ENCODE data around the gene XCL2. TPM values are rescaled to one million over a fixed set of nuclear protein-coding genes. Genes with fewer than 3 reads are reported as not detected.

Gene XCL2
- polyA plus RNA-seq, 4 donors: 0.16 to 0.42 TPM; not detected in 2

DNA sequence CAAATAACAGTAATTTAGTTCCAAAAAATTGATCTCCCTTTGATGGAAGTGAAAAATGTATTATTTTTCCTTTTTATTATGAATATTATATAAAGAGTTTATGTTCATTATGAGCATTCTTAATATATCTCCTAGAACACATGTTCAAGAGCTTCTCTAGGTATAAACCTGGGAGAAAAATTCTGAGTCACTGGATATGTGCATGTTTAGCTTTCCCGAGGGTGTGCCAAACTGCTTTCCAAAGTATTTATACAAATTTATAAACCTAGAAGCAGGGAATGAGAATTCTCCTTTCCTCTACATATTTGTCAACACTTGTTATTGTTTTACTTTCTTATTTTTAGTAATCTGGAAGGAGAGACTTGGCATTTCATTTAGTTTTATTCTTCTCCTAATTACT, 25.0 kb downstream of the XCL2 start:
- no peak for DNase-seq (ENCODE audit: low read depth in 4 of 4, low spot score in 3 of 4)

DNA sequence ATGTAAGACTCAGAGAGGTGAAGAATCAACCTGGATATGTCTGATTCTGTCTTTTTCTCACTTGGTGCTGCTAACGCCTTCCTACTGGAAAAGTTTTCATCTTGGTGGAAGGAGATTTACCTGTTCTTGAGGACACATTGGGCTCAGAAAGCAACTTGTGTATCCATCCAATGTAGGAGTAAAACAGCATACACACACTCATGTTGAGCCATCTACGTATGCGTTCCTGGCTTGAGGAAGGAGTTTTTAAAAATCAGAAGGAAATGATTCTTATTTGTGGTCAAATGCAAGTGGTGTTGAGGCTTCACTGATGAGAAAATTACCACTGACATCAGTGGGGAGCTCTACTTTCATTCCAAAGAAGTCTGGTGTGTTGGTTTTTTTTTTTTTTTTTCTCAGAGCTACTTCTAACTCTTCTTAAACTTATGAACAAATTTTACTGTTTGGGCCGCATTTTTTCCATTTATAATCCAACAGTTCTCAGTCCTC, 25.6 kb downstream of the XCL2 start:
- no peak for DNase-seq (ENCODE audit: low read depth in 4 of 4, low spot score in 3 of 4)

DNA sequence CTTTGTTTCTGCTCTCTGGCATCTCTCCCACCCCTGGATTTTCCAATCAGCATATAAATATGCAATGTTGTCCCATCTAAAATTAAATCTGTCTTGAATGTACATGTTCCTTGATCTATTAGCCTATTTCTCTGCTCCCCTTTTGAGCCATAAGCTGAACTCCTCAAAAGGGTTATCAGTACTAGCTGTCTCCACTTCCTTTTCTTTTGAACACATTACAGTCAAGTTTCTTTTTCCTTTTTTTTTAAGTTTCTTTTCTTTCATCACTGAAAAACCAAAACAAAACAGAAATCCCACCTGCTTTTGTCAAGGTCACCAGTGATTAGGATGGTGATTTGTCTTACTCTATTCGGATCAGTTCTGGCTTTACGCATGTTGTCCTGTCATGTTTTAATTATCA, 29.3 kb downstream of the XCL2 start:
- DNase-seq (ENCODE audit: low read depth in 4 of 4, low spot score in 3 of 4): no peak

DNA sequence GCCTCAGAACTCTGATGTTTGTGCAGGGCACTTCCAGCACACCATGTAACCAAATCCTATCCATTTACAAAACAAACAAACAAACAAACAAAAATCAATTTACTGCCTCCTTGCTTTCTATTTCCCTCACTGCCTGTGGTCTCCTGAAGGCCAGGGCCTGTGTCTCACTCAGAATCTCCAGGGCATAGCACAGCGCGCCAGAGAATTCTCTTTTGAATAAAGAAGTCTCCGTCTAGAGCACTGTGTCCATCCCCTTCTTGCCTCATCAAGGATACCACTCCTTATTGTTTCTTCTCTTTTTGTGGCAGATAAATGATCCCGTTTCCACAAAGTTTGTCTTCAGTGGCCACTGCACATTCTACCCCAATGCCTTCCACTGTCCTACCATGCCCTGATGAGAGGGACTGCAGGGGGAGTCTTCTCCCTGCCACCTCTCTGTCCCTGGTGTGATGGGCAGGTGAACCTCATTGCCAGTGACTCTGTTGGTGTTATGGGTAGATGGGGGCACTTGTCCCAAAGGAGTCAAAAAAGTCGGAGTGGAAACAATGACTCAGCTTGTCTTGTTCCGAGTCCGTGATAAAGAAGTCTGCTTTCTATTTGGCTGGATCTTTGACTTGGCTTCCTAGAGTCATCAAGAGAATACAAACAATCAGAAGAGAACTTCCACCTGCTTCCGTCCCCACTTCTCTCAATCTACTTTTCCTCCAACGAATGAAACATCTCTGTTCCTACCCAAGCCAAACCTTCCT, 30.0 kb downstream of the XCL2 start:
- no peak for DNase-seq (ENCODE audit: low read depth in 4 of 4, low spot score in 3 of 4)

DNA sequence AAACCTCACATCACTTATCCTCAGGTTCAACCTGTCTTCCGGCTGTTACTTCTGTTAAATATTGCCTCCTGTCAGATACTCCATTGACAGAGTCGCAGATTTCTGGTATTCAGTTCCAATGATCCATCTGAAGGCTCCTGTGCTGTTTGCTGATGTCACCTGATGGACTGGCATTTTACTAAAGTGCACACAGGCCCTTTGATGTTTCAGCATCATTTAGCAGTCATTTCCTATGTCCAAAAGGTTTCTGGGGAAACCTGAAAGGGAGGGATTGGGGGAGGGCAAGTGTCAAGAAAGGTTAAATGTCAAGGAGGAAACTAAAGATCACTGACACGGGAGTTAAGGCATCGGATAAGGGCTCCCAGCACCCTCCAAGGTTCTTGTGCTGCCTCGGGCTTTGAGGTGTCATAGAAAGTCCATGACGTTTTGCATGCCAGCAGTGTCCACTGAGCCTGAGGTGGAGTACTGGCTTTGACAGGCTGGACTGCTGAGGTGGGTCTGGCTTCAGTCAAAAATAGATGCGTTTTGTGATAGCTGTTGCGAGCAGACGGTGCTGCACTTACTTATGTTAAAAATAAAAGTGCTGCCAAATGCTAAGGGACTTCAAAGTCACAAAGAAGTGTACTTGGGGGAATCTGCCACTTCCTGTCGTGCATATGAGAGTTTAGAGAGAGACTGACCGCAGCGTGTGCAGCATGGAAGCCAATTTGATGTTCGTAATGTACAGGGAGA, 30.8 kb downstream of the XCL2 start:
- DNase-seq (ENCODE audit: low read depth in 4 of 4, low spot score in 3 of 4): no peak

DNA sequence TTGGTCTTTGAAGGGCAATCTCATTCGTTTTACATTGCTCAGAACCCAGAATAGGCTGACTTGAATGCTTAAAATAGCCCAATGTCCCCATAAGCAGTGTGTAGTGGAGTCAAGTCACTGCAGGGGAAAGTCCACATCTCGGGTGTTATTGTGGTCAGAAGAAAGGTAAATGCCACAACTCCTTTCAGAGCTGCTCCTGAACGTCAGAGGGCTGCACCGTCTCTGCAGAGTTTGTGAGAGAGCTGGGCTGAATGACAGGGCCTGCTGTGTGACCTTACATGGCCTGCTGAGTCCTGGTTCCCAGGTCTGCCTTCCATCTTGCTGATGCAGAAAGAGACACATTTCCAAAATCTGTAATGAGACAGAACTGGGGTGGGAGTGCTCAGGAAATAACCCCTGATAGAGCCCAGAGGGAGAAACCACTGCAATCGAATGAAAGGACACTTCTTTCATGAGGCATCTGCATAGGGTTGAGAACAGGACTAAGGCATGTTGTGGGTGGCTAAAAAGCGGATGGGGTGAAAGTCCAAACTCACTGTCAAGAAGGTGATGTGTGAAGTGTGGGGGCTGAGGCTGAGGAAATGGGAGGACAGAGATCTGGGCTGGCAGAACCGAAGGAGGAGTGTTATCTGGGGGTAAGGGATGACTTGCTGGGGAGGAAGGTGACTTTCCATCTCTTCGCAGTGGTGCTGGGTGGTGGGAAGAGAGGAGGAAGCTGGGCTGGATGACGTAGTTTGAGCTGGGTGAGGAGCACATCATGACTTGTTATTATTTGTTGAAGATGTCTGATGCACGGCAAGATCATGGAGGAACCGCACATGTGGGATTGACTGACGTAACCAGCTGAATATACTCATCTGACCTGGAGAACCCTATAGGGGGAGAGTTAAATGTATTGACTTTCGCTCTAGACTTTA, 33.7 kb downstream of the XCL2 start:
- no peak for DNase-seq (ENCODE audit: low read depth in 4 of 4, low spot score in 3 of 4)

DNA sequence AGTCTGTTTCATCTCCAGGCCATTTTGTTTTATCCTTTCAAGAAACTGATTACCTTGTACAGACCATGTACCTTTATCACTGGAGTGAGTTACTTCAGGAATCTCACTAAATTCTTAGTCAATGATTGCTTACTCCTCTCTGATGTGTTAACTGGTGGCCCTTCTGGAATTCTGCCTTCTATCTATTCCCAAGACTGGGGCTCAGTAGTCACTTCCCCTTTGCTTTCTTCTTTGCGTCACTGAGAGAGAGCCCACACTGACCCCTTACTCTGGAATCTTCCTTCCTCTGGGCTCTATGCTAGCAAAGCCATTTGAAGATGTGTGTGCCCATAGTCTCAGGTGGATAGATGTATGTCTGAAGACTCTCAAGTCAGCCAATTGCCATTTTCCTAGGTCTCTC, 34.6 kb downstream of the XCL2 start:
- no peak for DNase-seq (ENCODE audit: low read depth in 4 of 4, low spot score in 3 of 4)

DNA sequence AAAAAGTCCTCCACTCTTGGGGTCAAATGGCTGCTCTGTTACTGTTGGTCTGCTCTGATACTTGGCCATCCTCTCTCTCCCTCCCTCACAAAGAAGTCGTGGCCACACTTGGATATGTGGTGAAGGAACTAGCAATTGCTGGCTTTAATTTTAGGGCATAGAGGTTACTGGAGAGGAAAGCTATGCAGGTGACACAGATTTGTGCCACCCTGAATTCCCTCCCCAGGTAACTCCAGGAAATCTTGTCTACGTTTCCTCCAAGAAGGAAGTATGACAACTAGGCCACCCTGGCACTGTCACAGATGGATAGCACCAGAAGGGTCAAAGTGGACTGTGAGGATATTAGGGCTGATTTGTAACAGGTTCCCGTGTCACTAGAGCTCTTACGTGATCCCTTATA, 36.0 kb downstream of the XCL2 start:
- no peak for DNase-seq (ENCODE audit: low read depth in 4 of 4, low spot score in 3 of 4)

DNA sequence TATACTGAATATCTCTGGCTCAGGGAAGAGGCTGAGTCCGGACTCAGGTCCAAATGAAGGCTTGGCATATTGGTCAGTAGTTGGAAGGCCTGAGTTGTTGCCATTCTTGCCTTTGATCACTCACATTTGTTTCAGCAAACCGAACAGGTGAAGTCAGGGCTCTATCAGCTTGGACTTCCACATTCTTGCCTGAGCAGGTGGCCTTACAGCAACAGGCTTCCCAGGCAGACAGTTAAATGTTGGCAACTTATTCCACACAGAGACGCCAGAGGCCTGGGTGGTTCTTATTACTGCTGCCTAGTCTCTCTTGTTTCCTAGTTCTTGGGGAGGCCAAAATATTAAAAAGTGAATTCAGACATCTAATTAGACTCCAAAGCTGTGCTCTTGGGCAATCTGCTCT, 36.6 kb downstream of the XCL2 start:
- no peak for DNase-seq (ENCODE audit: low read depth in 4 of 4, low spot score in 3 of 4)

DNA sequence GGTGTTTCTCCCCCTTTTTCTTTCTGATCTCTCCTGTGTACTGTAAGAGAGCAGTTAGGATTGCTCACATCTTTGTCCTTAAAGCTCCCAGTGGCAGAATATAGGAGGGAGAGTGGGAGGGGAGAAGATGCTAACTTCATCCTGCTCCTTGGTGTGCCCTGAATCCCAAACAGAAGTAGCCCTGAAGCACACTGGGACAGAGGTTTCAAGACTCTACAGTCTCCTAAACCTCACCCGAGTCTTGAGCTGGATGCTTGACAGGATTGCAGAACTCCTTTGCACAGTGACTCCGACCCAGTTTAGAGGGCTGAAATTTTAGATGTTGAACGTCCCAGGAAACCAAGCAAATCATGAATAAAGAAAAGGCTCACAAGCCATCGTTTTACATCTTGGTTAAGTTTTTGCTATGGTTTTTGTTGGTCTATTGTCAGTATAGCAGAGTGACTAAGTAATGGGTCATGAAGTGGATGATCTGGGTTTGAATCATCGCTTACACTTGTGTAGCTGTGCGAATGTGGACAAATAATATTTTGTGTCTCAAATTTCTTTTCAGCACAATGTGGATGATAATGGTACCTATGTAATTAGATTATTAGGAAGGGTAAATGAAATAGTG, 37.5 kb downstream of the XCL2 start:
- no peak for DNase-seq (ENCODE audit: low read depth in 4 of 4, low spot score in 3 of 4)

DNA sequence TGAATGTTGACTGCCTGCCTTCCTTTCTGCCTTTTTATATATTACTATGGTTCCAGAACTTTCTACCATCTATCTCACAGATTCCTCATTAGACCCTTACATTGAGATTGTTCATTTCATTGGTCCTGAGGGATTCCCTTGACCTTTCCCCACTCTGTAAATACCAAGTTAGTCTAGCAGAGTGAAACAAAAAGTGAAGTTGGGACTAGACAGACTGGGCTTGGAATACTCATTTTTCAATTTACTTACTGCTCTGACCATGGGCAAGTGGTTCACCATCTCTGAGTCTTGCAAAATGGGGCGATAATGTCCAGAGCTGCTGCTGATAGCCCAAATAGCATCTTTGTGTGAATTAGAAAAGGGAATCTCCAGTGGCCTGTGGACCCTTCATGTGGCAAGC, 38.8 kb downstream of the XCL2 start:
- DNase-seq (ENCODE audit: low read depth in 4 of 4, low spot score in 3 of 4): no peak

DNA sequence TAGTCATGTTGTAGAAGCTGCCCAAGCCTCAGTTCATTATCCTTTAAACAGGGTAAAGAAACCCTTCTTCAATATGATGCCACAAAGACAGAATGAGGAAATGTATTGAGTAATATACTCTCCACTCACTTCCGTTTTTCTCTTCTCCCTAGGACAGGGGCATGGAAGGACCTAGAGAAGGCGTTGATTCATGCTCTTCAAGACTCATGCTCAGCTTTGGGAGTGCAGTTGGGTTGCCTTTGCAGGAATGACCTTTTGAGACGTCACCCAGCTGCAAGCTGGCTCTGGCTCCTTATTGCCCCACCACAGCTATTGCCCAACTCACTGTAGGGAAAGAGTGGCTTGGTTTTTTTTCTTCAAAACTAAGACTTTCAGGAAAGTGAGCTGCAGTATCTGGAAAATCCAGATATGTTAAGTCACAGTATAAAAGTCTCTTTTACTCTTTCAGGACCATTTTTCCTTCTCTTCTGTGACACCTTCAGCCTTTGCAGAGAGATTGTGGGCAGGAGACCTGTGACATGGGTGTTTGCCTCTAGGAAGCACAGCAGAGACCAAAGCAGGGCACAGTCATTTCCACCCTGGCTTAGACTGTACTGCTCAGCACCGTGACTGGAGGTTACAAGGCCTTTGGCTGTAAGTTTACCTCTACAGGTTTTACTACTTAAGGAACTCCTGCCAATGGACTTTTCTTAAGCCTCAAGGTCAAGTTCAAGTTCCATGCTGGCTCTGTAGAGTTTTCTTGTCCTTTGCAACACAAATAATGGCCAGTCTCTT, 39.5 kb downstream of the XCL2 start:
- no peak for DNase-seq (ENCODE audit: low read depth in 4 of 4, low spot score in 3 of 4)

DNA sequence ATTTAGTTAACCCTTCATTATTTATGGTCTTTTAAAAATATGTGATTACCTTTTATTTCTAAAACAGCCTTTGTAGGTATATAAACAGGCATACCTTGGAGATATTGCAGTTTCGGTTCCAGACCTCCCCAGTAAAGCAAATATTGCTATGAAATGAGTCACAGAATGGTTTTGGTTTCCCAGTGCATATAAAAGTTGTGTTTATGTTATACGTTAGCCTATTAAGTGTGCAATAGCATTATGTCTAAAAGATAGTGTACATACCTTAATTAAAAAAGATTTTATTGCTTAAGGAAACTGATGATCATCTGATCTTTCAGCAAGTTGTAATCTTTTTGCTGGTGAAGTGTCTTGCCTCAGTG, 44.1 kb downstream of the XCL2 start:
- no peak for DNase-seq (ENCODE audit: low read depth in 4 of 4, low spot score in 3 of 4)

DNA sequence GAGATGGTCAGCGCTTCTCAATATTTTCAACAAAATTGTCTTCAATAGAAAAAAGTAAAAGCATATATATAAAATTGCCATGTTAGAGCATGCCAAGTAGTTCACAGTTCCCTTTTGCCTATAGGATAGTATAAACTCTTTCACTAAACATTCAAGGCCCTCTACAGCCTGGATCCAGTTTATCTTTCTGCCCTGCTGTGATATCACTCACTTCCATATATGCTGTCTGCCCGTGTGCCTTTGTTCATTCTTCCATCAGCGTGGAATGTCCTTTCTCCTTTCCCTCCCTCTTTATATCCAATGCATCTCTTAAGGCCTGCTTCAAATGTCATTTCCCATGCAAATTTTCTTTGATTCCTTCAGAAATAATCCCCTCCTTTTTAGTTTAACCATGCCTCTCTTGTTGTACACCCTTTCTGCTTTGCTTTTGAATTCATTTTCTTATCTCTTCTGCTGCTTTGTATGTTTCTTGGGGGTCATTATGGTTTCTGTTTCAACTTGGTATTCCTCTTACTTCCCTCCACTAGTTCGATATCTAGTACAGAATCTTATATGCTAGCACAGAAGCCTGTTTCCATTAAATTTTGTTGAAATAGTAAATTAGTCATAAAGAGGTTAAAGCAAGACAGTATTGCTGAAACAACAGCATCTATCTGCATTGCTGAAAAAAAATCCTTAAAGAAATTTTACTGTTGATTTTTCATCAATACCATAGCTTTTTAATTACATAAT, 44.7 kb downstream of the XCL2 start:
- DNase-seq (ENCODE audit: low read depth in 4 of 4, low spot score in 3 of 4): no peak

DNA sequence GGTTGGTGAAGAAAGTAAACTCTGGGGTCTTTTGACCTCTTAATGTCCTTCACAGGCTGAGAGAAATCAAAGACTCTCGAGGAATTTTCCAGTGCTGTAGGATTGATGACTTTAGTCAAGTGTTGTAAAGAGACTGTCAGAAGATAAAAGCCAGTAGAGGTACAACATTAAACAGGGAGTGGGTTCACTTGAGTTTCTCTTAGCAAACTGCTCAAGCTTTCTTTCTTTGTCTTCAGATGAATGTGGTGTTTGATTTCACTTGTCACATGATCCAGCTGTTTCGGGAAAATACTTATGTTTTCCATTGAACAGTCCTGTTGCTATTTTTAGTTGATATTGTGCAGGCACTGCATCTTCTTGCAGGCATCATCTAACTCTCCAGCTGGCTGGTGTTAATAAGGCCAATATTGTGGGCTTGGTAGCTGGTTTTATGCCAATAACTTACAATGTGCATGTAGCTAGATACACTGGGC, 45.6 kb downstream of the XCL2 start:
- DNase-seq (ENCODE audit: low read depth in 4 of 4, low spot score in 3 of 4): peak in 3 of 4 donors; percentile 10 to 53 (median 36)

DNA sequence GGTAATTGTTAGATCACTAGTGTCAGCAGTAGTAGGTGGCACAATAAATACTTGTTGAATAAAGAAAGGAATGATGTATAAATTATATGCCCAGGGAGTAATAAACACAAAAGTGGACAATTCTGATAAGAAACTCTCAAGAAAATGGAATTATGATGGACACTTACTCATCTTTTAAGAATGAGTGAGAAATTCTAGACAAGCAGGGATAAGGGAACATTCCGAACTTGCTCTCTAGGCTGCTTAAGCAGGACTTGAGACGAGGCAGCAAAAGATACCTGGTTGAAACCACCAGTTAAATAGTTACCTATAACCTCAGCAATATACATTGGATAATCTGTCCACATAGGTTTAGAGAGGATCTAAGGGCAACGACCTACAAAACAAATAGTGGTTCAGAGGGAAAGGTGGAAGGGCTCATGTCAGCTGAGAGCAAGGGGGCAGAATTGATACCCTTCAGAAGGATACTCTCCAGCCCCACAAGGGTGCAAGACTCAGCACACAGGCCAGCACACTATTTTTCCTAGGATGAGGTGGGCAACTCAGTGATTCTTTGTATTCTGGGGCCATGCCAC, 46.3 kb downstream of the XCL2 start:
- DNase-seq (ENCODE audit: low read depth in 4 of 4, low spot score in 3 of 4): no peak

DNA sequence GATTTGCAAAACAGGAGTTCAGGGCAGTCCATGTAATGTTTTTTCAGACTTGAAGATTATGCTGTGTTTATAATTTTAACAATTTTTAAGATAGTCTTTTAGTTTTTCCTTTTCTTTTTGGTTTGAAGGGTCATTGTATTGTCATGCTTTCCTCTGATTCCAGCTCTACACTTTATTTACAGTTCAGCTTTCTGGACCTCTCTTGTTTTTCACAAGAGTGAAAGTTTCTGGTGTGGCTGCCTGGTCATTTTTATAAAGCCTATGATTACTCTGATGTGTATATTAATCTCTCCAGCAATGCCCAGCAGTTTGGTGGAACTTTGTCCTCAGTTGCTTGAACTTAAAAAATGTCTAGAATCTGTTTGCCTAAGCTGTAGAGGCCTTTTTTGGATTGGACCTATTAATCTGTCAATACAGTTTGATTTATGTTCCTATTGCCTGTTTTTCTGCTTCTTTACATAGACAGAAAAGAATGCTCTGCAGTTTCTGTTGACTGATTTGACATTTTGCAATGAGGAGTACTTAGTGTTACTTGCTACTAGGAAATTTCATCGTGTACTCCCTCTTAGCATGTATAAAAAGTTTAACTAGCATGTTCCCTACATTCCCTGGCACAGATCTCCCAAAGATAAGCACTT, 52.2 kb downstream of the XCL2 start:
- no peak for DNase-seq (ENCODE audit: low read depth in 4 of 4, low spot score in 3 of 4)

Measured in right renal pelvis (tissue), 4 donors.